Measurements from ENCODE around the gene PFN3. TPM values are rescaled to one million over a fixed set of nuclear protein-coding genes. Genes with fewer than 3 reads are reported as not detected.

The PFN3 gene
- total RNA-seq, 3 donors from 2014 or later (not counting 1 experiment from before 2014, with no cell fraction given), result not detected

GRCh38 chr5:177353093-177353492 is 47.4 kb downstream of the PFN3 start:
- Mint-ChIP-seq H3K27me3 (ENCODE audit: low read depth in 2 of 2) (no peaks in the 10 kb centered on the region), H3K4me3 (no peak overlapping the region), H3K9me3 (no peaks in the 10 kb centered on the region), H3K4me1 (peaks cover 66% of the 10 kb centered on the region in 2 donors), H3K27ac (no peak overlapping the region), H3K36me3 (no peaks in the 10 kb centered on the region)
- WGBS (ENCODE audit: insufficient coverage), result 87% methylated on average over 3 of the region's 5 CpGs
- no peak for TF ChIP-seq CTCF (IDR thresholded peaks at IDR 0.05)
- ATAC-seq, result no peak
- Histone ChIP-seq H3K9me3 (ENCODE audit: control insufficient read depth, insufficient read depth, low read length) (no peaks in the 10 kb centered on the region), H3K27me3 (ENCODE audit: control insufficient read depth, insufficient read depth, low read length) (no peaks in the 10 kb centered on the region), H3K36me3 (ENCODE audit: control insufficient read depth, insufficient read depth, low read length) (peaks cover 7% of the 10 kb centered on the region), H3K4me3 (ENCODE audit: low read length) (no peak overlapping the region), H3K4me1 (ENCODE audit: control insufficient read depth, insufficient read depth, low read length) (peaks cover 54% of the 10 kb centered on the region), H3K27ac (ENCODE audit: low read length) (no peak overlapping the region)
- intact Hi-C loops (cut with micrococcal nuclease), result no loop called here
- DNase-seq, result no peak

GRCh38 chr5:177351392-177352329 is 48.8 kb downstream of the PFN3 start, which contains the start of gene LMAN2:
LMAN2 (minus strand) TSS chr5:177351668; CDS start chr5:177351647, 21 bp downstream.
- Mint-ChIP-seq H3K27ac (peak within 1 kb of the TSS; percentile 98 to 99), H3K4me1 (peaks cover 58 to 63% of the 10 kb centered on the region in 2 donors), H3K27me3 (ENCODE audit: low read depth in 2 of 2) (no peaks in the 10 kb centered on the region), H3K4me3 (peak within 1 kb of the TSS; percentile 97), H3K9me3 (no peaks in the 10 kb centered on the region), H3K36me3 (no peaks in the 10 kb centered on the region)
- Histone ChIP-seq H3K27me3 (ENCODE audit: control insufficient read depth, insufficient read depth, low read length) (no peaks in the 10 kb centered on the region), H3K27ac (ENCODE audit: low read length) (peak within 1 kb of the TSS; percentile 91), H3K36me3 (ENCODE audit: control insufficient read depth, insufficient read depth, low read length) (peaks cover 17% of the 10 kb centered on the region), H3K4me3 (ENCODE audit: low read length) (peak within 1 kb of the TSS; percentile 96), H3K4me1 (ENCODE audit: control insufficient read depth, insufficient read depth, low read length) (peaks cover 48% of the 10 kb centered on the region), H3K9me3 (ENCODE audit: control insufficient read depth, insufficient read depth, low read length) (no peaks in the 10 kb centered on the region)
- no peak for TF ChIP-seq CTCF (IDR thresholded peaks at IDR 0.05)
- WGBS (ENCODE audit: insufficient coverage), result 9% methylated on average over 55 of the region's 55 CpGs
- peak; percentile 97 to 99 (median 97) for ATAC-seq
- DNase-seq, result peak; percentile 86 to 96
- intact Hi-C loops (cut with micrococcal nuclease), result loop anchor here (2.0 kb wide), 1 partner anchor 75 kb away; the partner anchor contains the start of gene GRK6

- intact Hi-C loops (cut with micrococcal nuclease), result loop anchor here (2.0 kb wide), 1 partner anchor 76 kb away; the partner anchor contains the start of gene GRK6
- peaks cover 40% of the 10 kb centered on the region for H3K4me1 ChIP-seq (ENCODE audit: control insufficient read depth, insufficient read depth, low read length)
These were observed 49.6 kb downstream of the PFN3 start for GRCh38 chr5:177350776-177351391.

More at GRCh38 chr5:177350776-177351391, 49.6 kb downstream of the PFN3 start:
- TF ChIP-seq CTCF (IDR thresholded peaks at IDR 0.05), result no peak
- peaks cover 55 to 57% of the 10 kb centered on the region in 2 donors for H3K4me1 Mint-ChIP-seq
- Histone ChIP-seq H3K9me3 (ENCODE audit: control insufficient read depth, insufficient read depth, low read length) (no peaks in the 10 kb centered on the region), H3K27me3 (ENCODE audit: control insufficient read depth, insufficient read depth, low read length) (no peaks in the 10 kb centered on the region), H3K36me3 (ENCODE audit: control insufficient read depth, insufficient read depth, low read length) (peaks cover 19% of the 10 kb centered on the region), H3K4me3 (ENCODE audit: low read length) (peak overlapping the region; percentile 96), H3K27ac (ENCODE audit: low read length) (peak overlapping the region; percentile 91)
- no peak for DNase-seq
- peak overlapping the region; percentile 97 for H3K4me3 Mint-ChIP-seq
- 9% methylated on average over 17 of the region's 19 CpGs for WGBS (ENCODE audit: insufficient coverage)
- H3K27me3 Mint-ChIP-seq (ENCODE audit: low read depth in 2 of 2), result no peaks in the 10 kb centered on the region
- H3K27ac Mint-ChIP-seq, result peak overlapping the region; percentile 98 to 99
- ATAC-seq, result no peak
- H3K9me3 Mint-ChIP-seq, result no peaks in the 10 kb centered on the region
- no peaks in the 10 kb centered on the region for H3K36me3 Mint-ChIP-seq

Other genes starting within 250 kb of the PFN3 start
- gene RAB24, start 96.9 kb downstream of the PFN3 start, total RNA-seq, result 10 to 100 TPM; 42.5 to 55.4 (median 49.5) TPM
- 10 to 100 TPM; 76.6 to 99.3 (median 91.6) TPM for gene PRELID1, start 96.9 kb downstream of the PFN3 start, total RNA-seq
- gene MXD3, start 88.8 kb downstream of the PFN3 start, total RNA-seq, result 10 to 100 TPM; 10.9 to 15.0 (median 15.0) TPM
- gene LMAN2, start 49.0 kb downstream of the PFN3 start, total RNA-seq, result 100 to 1,000 TPM; 112 to 124 (median 114) TPM
- gene RGS14, start 42.7 kb downstream of the PFN3 start, total RNA-seq, result 10 to 100 TPM; 57.3 to 87.0 (median 66.1) TPM
- under 1 TPM; 0.50 to 0.66 (median 0.63) TPM for gene SLC34A1, start 16.2 kb downstream of the PFN3 start, total RNA-seq
- gene F12, start 8.9 kb upstream of the PFN3 start, total RNA-seq, result 1 to 10 TPM in 1 of 3 donors, under 1 TPM in 2; 0.66 to 1.7 (median 0.93) TPM
- 100 to 1,000 TPM; 173 to 221 (median 190) TPM for gene GRK6, start 26.0 kb upstream of the PFN3 start, total RNA-seq
- 10 to 100 TPM; 21.6 to 27.9 (median 23.3) TPM for gene PRR7, start 46.2 kb upstream of the PFN3 start, total RNA-seq
- 10 to 100 TPM; 13.7 to 25.2 (median 15.0) TPM for gene DBN1, start 73.0 kb upstream of the PFN3 start, total RNA-seq
- 10 to 100 TPM in 2 of 3 donors, 1 to 10 TPM in 1; 9.7 to 58.7 (median 14.7) TPM for gene PDLIM7, start 96.9 kb upstream of the PFN3 start, total RNA-seq
- gene DOK3, start 109.2 kb upstream of the PFN3 start, total RNA-seq, result 10 to 100 TPM in 1 of 3 donors, 1 to 10 TPM in 2; 3.5 to 19.8 (median 9.1) TPM
- gene DDX41, start 116.3 kb upstream of the PFN3 start, total RNA-seq, result 100 to 1,000 TPM in 1 of 3 donors, 10 to 100 TPM in 2; 66.6 to 106 (median 78.3) TPM
- gene FAM193B, start 153.9 kb upstream of the PFN3 start, total RNA-seq, result 100 to 1,000 TPM; 203 to 235 (median 216) TPM
- gene TMED9, start 191.5 kb upstream of the PFN3 start, total RNA-seq, result 100 to 1,000 TPM in 1 of 3 donors, 10 to 100 TPM in 2; 91.2 to 114 (median 94.4) TPM
- 10 to 100 TPM; 28.7 to 38.5 (median 28.7) TPM for gene B4GALT7, start 199.5 kb upstream of the PFN3 start, total RNA-seq